Measurements from ENCODE around the gene TBC1D2B. TPM values are rescaled to one million over a fixed set of nuclear protein-coding genes. Genes with fewer than 3 reads are reported as not detected.
"Not testable (repeated sequence)": the region's sequence is repeated elsewhere in the genome, so short reads cannot be mapped to it uniquely, and the experiment has no call there.

TBC1D2B gene
- polyA plus RNA-seq, 1 donor from 2014 or later: 9.4 TPM

- H2AFZ ChIP-seq (ENCODE audit: low read depth, low read length); H3K27me3 ChIP-seq (ENCODE audit: insufficient read depth, low read depth, low read length); H3F3A ChIP-seq (ENCODE audit: insufficient read depth, low read length, poor library complexity, severe bottlenecking); H3K9me2 ChIP-seq (ENCODE audit: insufficient read depth, low read length); H3K79me2 ChIP-seq (replicated peaks; ENCODE audit: insufficient read depth, low read length); H3K9ac ChIP-seq (ENCODE audit: low read length); H3K4me3 ChIP-seq (ENCODE audit: low read length); H3K36me3 ChIP-seq (ENCODE audit: insufficient read depth, low read length); H4K20me1 ChIP-seq (ENCODE audit: insufficient read depth); H3K9me3 ChIP-seq (ENCODE audit: low read length); H3K27ac ChIP-seq (ENCODE audit: low read length); H3K4me2 ChIP-seq (ENCODE audit: low read length): not testable (repeated sequence)
Observed at GRCh38 chr15:77976095-77976450, 101.4 kb downstream of the TBC1D2B start.

DNA sequence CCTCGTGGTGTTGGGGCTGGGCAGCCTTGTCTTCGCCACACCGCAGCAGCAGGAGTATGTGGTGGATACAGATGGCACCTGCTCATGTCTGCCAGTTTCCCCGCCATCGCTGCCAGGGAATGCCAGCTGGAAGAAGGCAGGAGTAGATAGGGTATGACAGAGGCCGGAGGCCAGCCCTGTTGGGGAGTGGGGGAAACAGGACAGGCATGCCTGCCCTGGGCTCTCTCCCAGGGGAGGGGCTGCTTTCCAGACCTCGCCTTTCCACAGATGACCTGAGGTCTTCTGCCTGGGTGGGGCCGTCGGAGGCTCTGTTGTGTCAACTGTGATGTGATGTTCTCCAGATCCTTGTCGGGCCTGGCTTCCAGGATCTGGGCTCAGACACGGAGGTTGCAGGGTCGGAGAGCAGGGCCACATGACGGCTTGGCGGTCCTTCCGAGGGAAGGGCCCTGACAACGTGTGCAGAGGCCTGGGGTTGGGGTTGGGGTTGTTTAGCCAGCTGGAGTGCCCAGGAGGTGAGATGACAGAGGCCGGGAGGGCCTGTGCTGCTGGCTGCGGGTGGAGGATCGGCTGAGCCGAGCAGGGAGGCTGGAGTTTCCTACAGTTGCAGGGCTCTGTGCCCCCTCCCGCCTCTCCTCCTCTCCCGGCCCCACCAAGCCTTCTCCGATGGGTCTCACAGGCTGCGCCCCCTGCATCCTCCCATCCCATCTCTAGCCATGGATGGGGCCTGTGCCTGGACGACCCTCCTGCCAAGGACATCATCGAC, 102.0 kb downstream of the TBC1D2B start:
- no peak overlapping the region for H3K27ac ChIP-seq (ENCODE audit: low read length)
- no peak overlapping the region for H3K9ac ChIP-seq (ENCODE audit: low read length)
- no peak overlapping the region for H2AFZ ChIP-seq (ENCODE audit: low read depth, low read length)
- no peaks in the 10 kb centered on the region for H3K27me3 ChIP-seq (ENCODE audit: insufficient read depth, low read depth, low read length)
- H3K9me2 ChIP-seq (ENCODE audit: insufficient read depth, low read length): no peaks in the 10 kb centered on the region
- no peak overlapping the region for H3K4me2 ChIP-seq (ENCODE audit: low read length)
- no peaks in the 10 kb centered on the region for H3K9me3 ChIP-seq (ENCODE audit: low read length)
- H3K4me3 ChIP-seq (ENCODE audit: low read length): no peak overlapping the region
- no peak for TF ChIP-seq REST (IDR thresholded peaks at IDR 0.05; ENCODE audit: borderline replicate concordance)
- no peak for TF ChIP-seq RAD21 (conservative IDR thresholded peaks at IDR 0.05)
- TF ChIP-seq EZH2 (IDR thresholded peaks at IDR 0.05; ENCODE audit: borderline replicate concordance, insufficient read depth, low read length, poor library complexity, severe bottlenecking): no peak
- no peak for TF ChIP-seq EP300 (conservative IDR thresholded peaks at IDR 0.05; ENCODE audit: poor library complexity, severe bottlenecking)
- TF ChIP-seq MXI1 (conservative IDR thresholded peaks at IDR 0.05; ENCODE audit: poor library complexity, severe bottlenecking): no peak
- no peak for TF ChIP-seq POLR2AphosphoS5 (IDR thresholded peaks at IDR 0.05)
- TF ChIP-seq SMC3 (conservative IDR thresholded peaks at IDR 0.05; ENCODE audit: poor library complexity): no peak
- TF ChIP-seq TAF1 (IDR thresholded peaks at IDR 0.05; ENCODE audit: low read depth): no peak
- TF ChIP-seq, protein P1, sequence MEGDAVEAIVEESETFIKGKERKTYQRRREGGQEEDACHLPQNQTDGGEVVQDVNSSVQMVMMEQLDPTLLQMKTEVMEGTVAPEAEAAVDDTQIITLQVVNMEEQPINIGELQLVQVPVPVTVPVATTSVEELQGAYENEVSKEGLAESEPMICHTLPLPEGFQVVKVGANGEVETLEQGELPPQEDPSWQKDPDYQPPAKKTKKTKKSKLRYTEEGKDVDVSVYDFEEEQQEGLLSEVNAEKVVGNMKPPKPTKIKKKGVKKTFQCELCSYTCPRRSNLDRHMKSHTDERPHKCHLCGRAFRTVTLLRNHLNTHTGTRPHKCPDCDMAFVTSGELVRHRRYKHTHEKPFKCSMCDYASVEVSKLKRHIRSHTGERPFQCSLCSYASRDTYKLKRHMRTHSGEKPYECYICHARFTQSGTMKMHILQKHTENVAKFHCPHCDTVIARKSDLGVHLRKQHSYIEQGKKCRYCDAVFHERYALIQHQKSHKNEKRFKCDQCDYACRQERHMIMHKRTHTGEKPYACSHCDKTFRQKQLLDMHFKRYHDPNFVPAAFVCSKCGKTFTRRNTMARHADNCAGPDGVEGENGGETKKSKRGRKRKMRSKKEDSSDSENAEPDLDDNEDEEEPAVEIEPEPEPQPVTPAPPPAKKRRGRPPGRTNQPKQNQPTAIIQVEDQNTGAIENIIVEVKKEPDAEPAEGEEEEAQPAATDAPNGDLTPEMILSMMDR (IDR thresholded peaks at IDR 0.05; ENCODE audit: poor library complexity, severe bottlenecking): no peak
- H3K36me3 ChIP-seq (ENCODE audit: insufficient read depth, low read length): no peaks in the 10 kb centered on the region
- no peaks in the 10 kb centered on the region for H3F3A ChIP-seq (ENCODE audit: insufficient read depth, low read length, poor library complexity, severe bottlenecking)
- H4K20me1 ChIP-seq (ENCODE audit: insufficient read depth): no peaks in the 10 kb centered on the region
- H3K79me2 ChIP-seq (replicated peaks; ENCODE audit: insufficient read depth, low read length): no peaks in the 10 kb centered on the region

All from neural cell (in vitro differentiated cells).